B cell (primary cell): ENCODE data around the gene ARGLU1. TPM values are rescaled to one million over a fixed set of nuclear protein-coding genes. Genes with fewer than 3 reads are reported as not detected.

Experiments used
- ATAC-seq: fragments of 200-7000 bp; cut with Tn5 transposase; one replicate; pipeline ENCODE4 v1.10.0; 2021; ENCODE audit warnings: low read depth, mild to moderate bottlenecking, moderate number of reproducible peaks, moderate library complexity
- CTCF ChIA-PET: fragments of 350-600 bp; sonication (Branson Sonifier 250); formaldehyde crosslinking; loops from one replicate; lab custom pipeline; 2021; ENCODE audit warnings: antibody characterized with exemption, inconsistent platforms; lab: Charles Lee
- POLR2A ChIA-PET: fragments of 350-600 bp; sonication (Branson Sonifier 250); formaldehyde crosslinking; loops from one replicate; lab custom pipeline; 2021; ENCODE audit warnings: antibody characterized with exemption; lab: Charles Lee
- DNase-seq: peaks from one replicate; pipeline ENCODE4 v3.0.0; 2013
- H2AFZ ChIP-seq: 2 replicates; pipeline ENCODE4 v1.6.1; 2012; ENCODE audit warnings: mild to moderate bottlenecking, low read depth, low read length; ENCODE audit not compliant: insufficient read depth, poor library complexity, severe bottlenecking
- H3K27ac ChIP-seq, 2 donors: 1 replicate in 1 of 2; 2 replicates in 1 of 2; pipeline ENCODE4 v1.5.1; 2012 to 2013; ENCODE audit warnings: low read length in 2 of 2, mild to moderate bottlenecking in 2 of 2, moderate library complexity in 1 of 2
- H3K27me3 ChIP-seq, 4 experiments: fragments of 200-600 bp in 1 of 4; sonication (generic) in 1 of 4; replicated peaks in 1 of 4; 1 replicate in 2 of 4; 2 replicates in 2 of 4; pipeline versions ENCODE4 v1.6.1 to v1.7.0; 2013 to 2016; ENCODE audit warnings: low read length in 3 of 4, mild to moderate bottlenecking in 2 of 4, mixed read lengths in 1 of 4, moderate library complexity in 1 of 4; ENCODE audit not compliant: insufficient read depth in 4 of 4, control insufficient read depth in 3 of 4; ENCODE audit errors: control extremely low read depth in 1 of 4
- H3K36me3 ChIP-seq, 2 experiments: replicated peaks in 1 of 2; 1 replicate in 1 of 2; 2 replicates in 1 of 2; pipeline versions ENCODE4 v1.6.1 to v1.7.1; 2013; ENCODE audit warnings: low read length in 1 of 2; ENCODE audit not compliant: insufficient read depth in 2 of 2, control insufficient read depth in 1 of 2; ENCODE audit errors: control extremely low read depth in 1 of 2, extremely low read depth in 1 of 2
- H3K4me1 ChIP-seq, 2 donors: fragments of 200-600 bp in 1 of 2; sonication (generic) in 1 of 2; 1 replicate in 1 of 2; 2 replicates in 1 of 2; pipeline versions ENCODE4 v1.5.1 to v1.6.1; 2013 to 2017; ENCODE audit warnings: low read length in 2 of 2; ENCODE audit not compliant: control insufficient read depth in 2 of 2, insufficient read depth in 2 of 2
- H3K4me2 ChIP-seq: replicated peaks from 2 replicates; pipeline ENCODE3; 2012; ENCODE audit warnings: mild to moderate bottlenecking, low read depth, low read length; ENCODE audit not compliant: poor library complexity, severe bottlenecking
- H3K4me3 ChIP-seq, 5 experiments: fragments of 200-600 bp in 1 of 5; sonication (generic) in 1 of 5; 1 replicate in 3 of 5; 2 replicates in 2 of 5; pipeline versions ENCODE4 v1.5.1 to v1.7.0; 2011 to 2016; ENCODE audit warnings: low read length in 4 of 5, mild to moderate bottlenecking in 4 of 5, low read depth in 2 of 5, control low read depth in 1 of 5, moderate library complexity in 1 of 5; ENCODE audit not compliant: insufficient read depth in 1 of 5; ENCODE audit errors: control extremely low read depth in 1 of 5, extremely low read depth in 1 of 5
- H3K79me2 ChIP-seq: fragments of 200-600 bp; sonication (generic); one replicate; pipeline ENCODE4 v1.6.0; 2016; ENCODE audit warnings: low read length; ENCODE audit not compliant: control insufficient read depth, insufficient read depth
- H3K9ac ChIP-seq: fragments of 200-600 bp; sonication (generic); 2 replicates; pipeline ENCODE4 v1.6.1; 2017; ENCODE audit warnings: mild to moderate bottlenecking, low read length, moderate library complexity
- H3K9me3 ChIP-seq, 3 donors: one replicate each; pipeline versions ENCODE4 v1.6.1 to v1.7.1; 2013; ENCODE audit warnings: low read length in 2 of 3; ENCODE audit not compliant: control insufficient read depth in 2 of 3, insufficient read depth in 1 of 3; ENCODE audit errors: control extremely low read depth in 1 of 3
- H4K20me1 ChIP-seq: 2 replicates; pipeline ENCODE4 v1.6.0; 2012; ENCODE audit warnings: mild to moderate bottlenecking, low read length; ENCODE audit not compliant: insufficient read depth, control insufficient read depth, poor library complexity, severe bottlenecking
- H3K27ac Mint-ChIP-seq: one replicate; pipeline ENCODE4 v1.8.0; 2021; ENCODE audit warnings: mixed read lengths
- H3K27me3 Mint-ChIP-seq: one replicate; pipeline ENCODE4 v1.8.0; 2021; ENCODE audit warnings: mixed read lengths
- H3K4me1 Mint-ChIP-seq: one replicate; pipeline ENCODE4 v1.8.0; 2021; ENCODE audit warnings: mixed read lengths
- H3K4me3 Mint-ChIP-seq: one replicate; pipeline ENCODE4 v1.8.0; 2021; ENCODE audit warnings: mixed read lengths
- H3K9me3 Mint-ChIP-seq: one replicate; pipeline ENCODE4 v1.8.0; 2022; ENCODE audit warnings: mixed read lengths; ENCODE audit not compliant: insufficient read depth
- EZH2 ChIP-seq: IDR thresholded peaks from 2 replicates; pipeline ENCODE4 v1.6.1; 2012; ENCODE audit warnings: borderline replicate concordance, low read depth, mild to moderate bottlenecking, moderate library complexity, low read length; ENCODE audit not compliant: insufficient read depth, poor library complexity, severe bottlenecking
- WGBS: methylation state at CpG from one replicate; pipeline ENCODE4 v1.1.5; 2013; ENCODE audit warnings: missing lambda C conversion rate; ENCODE audit not compliant: insufficient coverage; 5-methylcytosine and 5-hydroxymethylcytosine counted together
- intact Hi-C: fragments of 100-400 bp; cut with micrococcal nuclease; formaldehyde crosslinking; loops from one replicate; pipeline ENCODE4 v1.10.0; 2022
- polyA plus RNA-seq: library from polyadenylated mRNA; depleted of rRNA; stranded (reverse); fragments of >200 nt; gene quantifications from 2 replicates; pipeline ENCODE4 v1.2.3, GENCODE V29; 2012
- total RNA-seq, 2 donors: library from RNA; stranded (reverse); fragments of 120-200 nt in 1 of 2; gene quantifications; 1 replicate in 1 of 2; 2 replicates in 1 of 2; pipeline versions ENCODE4 v1.2.3 to v1.2.4, GENCODE V29; 2013 to 2022
- TF ChIP-seq, protein P1 (sequence below): fragments of 200-600 bp; IDR thresholded peaks from one replicate; pipeline ENCODE4 v1.8.0; 2022; ENCODE audit warnings: antibody characterized with exemption, mild to moderate bottlenecking

Gene ARGLU1
- total and polyA plus RNA-seq, 2 donors (not counting 1 experiment from before 2014, with no cell fraction given) = 170 to 261 TPM

DNA sequence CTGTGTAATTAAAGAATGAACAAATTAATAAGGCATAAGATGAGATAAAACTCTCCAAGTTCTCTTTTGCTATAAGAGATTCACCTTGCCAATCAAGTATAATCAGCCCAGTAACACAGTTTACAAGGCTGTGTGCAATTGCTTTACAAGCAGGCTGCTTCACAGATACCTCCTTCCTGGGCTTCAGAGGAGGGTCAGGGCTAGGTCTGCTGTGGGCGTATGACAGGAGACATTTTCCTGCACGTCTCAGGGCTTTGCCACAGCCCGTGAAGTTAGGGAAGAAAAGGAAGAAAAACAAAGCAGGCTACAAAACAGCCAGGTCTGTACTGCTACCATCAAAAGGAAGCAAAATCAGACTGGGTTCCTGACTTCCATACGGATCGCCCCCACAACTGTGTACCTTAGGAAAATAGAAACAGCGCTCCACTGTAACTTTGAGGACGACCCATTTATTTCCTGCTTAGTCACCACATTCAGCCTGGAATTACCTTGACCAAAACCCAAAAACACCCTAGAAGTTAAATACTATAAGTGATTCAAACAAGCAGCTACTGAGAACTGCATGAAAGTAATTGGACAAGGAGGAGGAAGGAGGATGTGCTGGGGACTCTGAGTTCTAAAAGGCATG is 44.9 kb downstream of the ARGLU1 start:
- TF ChIP-seq, protein P1, sequence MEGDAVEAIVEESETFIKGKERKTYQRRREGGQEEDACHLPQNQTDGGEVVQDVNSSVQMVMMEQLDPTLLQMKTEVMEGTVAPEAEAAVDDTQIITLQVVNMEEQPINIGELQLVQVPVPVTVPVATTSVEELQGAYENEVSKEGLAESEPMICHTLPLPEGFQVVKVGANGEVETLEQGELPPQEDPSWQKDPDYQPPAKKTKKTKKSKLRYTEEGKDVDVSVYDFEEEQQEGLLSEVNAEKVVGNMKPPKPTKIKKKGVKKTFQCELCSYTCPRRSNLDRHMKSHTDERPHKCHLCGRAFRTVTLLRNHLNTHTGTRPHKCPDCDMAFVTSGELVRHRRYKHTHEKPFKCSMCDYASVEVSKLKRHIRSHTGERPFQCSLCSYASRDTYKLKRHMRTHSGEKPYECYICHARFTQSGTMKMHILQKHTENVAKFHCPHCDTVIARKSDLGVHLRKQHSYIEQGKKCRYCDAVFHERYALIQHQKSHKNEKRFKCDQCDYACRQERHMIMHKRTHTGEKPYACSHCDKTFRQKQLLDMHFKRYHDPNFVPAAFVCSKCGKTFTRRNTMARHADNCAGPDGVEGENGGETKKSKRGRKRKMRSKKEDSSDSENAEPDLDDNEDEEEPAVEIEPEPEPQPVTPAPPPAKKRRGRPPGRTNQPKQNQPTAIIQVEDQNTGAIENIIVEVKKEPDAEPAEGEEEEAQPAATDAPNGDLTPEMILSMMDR = no peak
- no peak for TF ChIP-seq EZH2
- Histone ChIP-seq H3K79me2 (no peaks in the 10 kb centered on the region), H3K4me3 (no peak overlapping the region), H4K20me1 (no peaks in the 10 kb centered on the region), H3K4me1 (no peaks in the 10 kb centered on the region), H3K9me3 (no peaks in the 10 kb centered on the region), H3K9ac (no peak overlapping the region), H2AFZ (no peak overlapping the region), H3K36me3 (no peaks in the 10 kb centered on the region), H3K27me3 (peaks cover 0 to 7% (median 0%) of the 10 kb centered on the region in 4 experiments), H3K27ac (no peak overlapping the region), H3K4me2 (no peak overlapping the region)
- DNase-seq (no peak), ATAC-seq (no peak)
- intact Hi-C loops = no loop called here
- ChIA-PET POLR2A (no interaction called here), CTCF (no interaction called here)
- no peak overlapping the region for H3K4me3 Mint-ChIP-seq
- H3K9me3 Mint-ChIP-seq = no peaks in the 10 kb centered on the region
- H3K27me3 Mint-ChIP-seq = peaks cover 46% of the 10 kb centered on the region
- H3K27ac Mint-ChIP-seq = no peak overlapping the region
- H3K4me1 Mint-ChIP-seq = no peaks in the 10 kb centered on the region
- 83% methylated on average over 6 of the region's 7 CpGs for WGBS

DNA sequence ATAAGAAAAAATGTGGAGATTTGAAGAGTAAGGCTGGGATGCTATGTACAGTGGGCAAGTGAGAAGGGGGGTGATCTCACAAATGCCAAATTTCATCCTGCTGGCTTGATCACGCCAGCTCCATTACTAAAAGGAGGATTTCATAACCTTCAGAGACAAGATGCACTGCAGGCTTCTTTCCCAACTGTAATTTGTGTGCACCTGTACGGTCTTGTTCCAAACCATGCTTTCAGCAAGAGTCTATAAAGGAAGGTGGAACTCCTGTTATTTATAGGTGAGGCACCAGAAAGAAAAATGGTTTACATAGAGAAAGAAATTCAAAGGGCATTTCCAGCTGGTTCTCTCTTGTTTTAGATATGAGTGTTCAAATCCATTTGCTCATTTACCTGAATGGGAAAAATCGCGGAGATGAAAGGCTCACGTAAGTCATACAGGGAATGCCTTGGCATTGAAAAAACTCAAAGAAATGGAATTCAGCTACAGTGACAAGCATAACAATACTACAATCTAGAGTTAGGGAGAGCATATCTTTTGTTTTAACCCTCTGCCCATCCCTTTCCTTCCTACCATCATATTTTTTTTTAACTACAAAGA is 45.7 kb downstream of the ARGLU1 start:
- Histone ChIP-seq H3K79me2 (no peaks in the 10 kb centered on the region), H3K4me3 (no peak overlapping the region), H3K36me3 (no peaks in the 10 kb centered on the region), H4K20me1 (no peaks in the 10 kb centered on the region), H3K9me3 (no peaks in the 10 kb centered on the region), H3K4me1 (no peaks in the 10 kb centered on the region), H3K27me3 (peaks cover 0 to 6% (median 0%) of the 10 kb centered on the region in 4 experiments), H3K9ac (no peak overlapping the region), H3K27ac (no peak overlapping the region), H3K4me2 (no peak overlapping the region), H2AFZ (no peak overlapping the region)
- Mint-ChIP-seq H3K27ac (no peak overlapping the region), H3K9me3 (no peaks in the 10 kb centered on the region), H3K27me3 (peaks cover 41% of the 10 kb centered on the region), H3K4me1 (no peaks in the 10 kb centered on the region), H3K4me3 (no peak overlapping the region)
- no peak for ATAC-seq
- ChIA-PET CTCF (no interaction called here), POLR2A (no interaction called here)
- no peak for DNase-seq
- WGBS = 100% methylated on average over 1 of the region's 5 CpGs
- intact Hi-C loops = no loop called here
- TF ChIP-seq, protein P1 = no peak
- no peak for TF ChIP-seq EZH2
